ENCODE measurements around the gene TPD52L2.
"Not testable (repeated sequence)": the region's sequence is repeated elsewhere in the genome, so short reads cannot be mapped to it uniquely, and the experiment has no call there.

TPD52L2 gene

DNA sequence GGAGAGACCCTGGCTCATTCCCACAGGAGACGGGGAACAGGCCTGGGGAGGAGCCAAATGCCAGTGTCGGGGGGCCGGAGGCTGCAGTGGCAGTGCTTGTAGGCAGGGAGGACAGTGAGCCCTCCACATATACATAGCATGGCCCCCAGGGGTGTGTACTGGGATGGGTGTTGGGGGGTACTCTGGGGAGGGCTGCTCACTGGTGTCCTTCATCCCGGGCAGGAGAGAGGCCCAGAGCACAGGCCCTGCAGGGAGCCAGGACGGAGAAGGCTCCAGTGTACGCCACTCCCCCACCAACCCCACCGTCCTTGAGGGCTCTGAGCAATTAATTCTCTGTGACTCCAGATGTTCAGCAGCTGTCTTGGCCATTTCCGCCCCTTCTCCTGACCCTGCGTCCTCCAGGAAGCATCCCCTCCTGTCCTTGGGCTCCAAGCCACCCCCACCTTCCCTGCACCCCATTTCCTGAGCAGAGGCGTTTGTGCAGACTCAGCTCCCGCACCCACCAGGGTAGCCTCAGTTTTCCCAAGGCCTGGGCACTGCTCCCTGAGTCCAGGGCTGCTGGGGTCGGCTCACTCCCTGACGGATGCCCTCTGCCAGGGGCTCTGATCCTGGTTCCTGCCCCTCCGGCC lies 7.2 kb upstream of the TPD52L2 start:
- DNase-seq, result no peak

DNA sequence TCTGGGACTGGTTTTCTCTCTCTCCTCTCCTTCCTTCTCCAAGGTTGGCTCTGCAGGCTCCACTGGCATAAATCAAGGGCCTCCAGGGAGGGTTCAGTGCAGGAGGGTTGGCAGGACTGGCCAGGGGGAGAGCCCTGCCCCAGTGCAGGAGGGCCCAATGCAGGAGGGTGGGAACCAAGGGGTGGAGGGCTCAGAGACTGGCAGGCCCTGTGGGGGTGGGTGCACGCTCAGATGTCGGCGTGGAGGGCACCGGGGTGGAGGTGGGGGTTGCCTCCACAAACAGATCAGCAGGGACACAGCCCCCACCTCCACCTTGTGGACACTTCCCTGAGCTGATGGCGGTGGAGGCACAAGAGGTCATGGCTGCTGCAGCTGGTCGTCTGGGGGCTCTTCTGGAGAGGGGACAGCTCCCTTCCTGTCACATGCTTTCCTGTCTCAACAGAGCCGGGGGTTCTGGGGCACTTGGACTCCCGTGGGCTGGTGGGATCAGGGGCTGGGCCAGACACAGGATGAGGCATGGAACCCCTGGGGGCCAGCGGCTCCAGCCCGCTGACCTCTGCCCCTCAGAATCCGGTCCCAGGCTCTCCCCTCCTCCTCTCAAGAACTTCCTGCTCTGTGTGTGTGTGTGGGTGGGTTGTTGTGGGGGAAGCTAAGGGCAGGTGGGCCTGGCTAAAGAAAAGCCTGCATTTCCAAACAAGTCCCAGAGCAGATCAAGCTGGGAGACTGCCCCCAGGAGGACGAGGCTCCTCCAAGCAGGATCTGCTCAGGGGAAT lies 6.5 kb upstream of the TPD52L2 start:
- DNase-seq, result peak; percentile 24

- DNase-seq, result no peak
Measured at GRCh38 chr20:63859166-63859699, 5.8 kb upstream of the TPD52L2 start.

GRCh38 chr20:63860325-63861051 lies 4.6 kb upstream of the TPD52L2 start:
- DNase-seq, result no peak

DNA sequence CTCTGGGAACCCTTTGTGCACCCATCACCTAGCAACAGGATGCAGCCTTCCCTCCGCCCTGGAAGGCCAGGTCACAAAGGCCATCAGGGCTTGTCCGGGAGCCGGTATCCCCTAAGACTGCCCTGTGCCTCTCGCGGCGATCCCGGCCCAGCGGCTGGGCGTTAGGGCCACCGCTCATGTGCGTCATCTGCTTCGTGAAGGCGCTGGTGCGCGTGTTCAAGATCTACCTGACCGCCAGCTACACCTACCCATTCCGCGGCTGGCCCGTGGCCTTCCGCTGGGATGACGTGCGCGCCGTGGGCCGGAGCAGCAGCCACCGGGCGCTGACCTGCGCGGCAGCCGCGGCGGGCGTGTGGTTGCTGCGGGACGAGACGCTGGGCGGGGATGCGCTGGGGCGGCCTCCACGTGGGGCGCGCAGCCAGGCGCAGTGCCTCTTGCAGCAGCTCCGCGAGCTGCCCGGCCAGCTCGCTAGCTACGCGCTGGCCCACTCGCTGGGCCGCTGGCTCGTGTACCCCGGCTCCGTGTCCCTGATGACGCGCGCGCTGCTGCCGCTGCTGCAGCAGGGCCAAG lies 3.6 kb upstream of the TPD52L2 start, which contains the start of gene ABHD16B:
Gene ABHD16B, plus strand, starts transcription at position 134 of the 570 bp plus-strand sequence. Its CDS starts 43 bp downstream, at position 177.
- no peak for DNase-seq

GRCh38 chr20:63861981-63862901 lies 2.8 kb upstream of the TPD52L2 start:
- no peak for DNase-seq

DNA sequence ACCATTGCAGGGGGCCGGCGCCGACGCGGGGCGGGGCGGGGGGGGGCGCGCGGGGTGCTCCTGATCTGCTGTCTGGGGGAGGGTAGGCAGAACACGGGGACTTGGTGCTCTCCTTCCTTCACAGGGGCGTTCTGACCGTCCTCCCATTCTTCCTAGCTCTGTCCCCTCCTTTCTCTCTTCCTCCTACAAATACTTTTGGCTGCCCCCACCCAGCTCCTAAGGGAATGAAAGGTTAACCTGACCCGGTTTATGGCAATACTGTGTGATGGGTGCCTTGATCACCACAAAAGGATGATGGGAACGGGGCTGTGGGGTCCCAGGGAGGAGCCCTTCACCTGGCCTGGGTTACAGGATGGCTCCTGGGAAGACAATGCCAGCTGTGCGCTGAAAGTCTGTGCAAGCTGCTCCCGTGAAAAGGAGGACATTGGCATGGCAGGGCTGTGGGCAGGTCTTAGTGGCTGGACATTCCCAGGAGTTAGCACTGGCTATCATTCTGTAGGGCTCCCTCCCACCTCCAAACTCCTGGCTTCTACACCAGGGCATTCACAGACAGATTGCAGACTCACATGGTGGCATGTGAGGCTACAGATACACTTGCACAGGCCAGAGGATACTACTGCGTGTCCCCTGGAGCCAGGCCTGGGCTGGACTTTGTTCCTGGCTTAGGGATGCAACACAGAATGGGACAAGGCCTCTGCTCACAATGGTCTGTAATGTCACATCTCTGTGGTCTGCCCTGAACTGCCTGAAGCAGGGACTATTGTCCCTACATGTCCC lies 1.9 kb upstream of the TPD52L2 start:
- no peak for DNase-seq

DNA sequence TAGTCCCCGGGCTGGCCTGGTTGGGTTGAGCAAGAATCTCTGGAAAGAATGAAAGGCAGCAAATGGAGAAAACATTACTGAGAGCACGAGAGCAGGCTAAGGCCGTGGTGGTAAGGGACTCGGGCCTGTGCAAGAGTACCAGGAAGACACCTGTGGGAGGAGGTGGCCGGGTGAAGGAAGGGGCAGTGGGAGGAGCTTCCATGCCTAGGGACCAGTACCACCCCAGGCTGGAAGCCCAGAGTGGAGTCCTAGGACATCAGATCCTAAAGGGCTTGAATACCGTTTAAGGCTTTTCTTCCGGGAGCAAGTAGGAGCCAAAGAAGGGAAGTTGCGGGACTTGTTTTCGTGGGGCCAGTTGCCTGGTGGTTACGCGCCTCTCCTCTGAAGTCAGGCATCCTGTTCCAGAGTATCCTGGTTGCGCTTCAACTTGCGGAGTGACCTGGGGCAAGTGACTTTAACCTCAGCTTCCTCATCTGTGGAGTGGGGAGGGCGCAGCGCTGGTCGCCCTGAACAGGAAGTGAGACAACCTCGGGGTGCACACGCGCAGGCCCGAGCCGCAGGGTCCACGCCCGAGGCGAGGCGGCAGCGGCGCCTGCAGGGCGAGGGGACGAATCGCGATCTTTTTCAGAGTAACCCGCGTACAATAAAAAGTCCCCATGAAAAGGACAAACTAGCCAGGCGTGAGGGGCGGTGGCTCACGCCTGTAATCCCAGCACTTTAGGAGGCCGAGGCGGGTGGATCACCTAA lies 1.1 kb upstream of the TPD52L2 start:
- DNase-seq, result peak; percentile 88

GRCh38 chr20:63864545-63864977 lies 509 bp upstream of the TPD52L2 start:
- DNase-seq, result no peak

- DNase-seq, result not testable (repeated sequence)
Measured at GRCh38 chr20:63867042-63867441, 2.0 kb downstream of the TPD52L2 start.

DNA sequence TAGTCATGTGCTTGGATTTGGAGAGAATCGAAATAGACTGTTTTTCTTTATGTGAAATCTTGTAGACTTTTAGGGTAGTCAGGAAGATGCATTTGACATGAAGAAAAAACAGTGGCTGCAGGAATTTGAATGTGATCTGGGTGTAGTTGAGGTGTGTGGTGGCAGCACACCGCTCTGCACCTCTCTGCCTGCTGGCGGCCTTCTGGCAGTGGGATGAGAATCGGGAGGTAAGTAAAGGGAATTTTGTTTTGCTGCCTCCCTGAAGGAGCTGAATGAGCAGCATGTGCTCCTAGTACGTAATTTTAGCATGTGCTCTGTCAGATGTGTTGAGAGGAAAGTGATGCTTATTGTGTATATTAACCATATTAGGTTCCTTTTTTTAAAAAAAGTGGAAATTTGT lies 3.2 kb downstream of the TPD52L2 start:
- DNase-seq, result no peak

GRCh38 chr20:63873477-63873971 lies 8.5 kb downstream of the TPD52L2 start:
- DNase-seq, result peak; percentile 81

GRCh38 chr20:63874241-63874640 lies 9.2 kb downstream of the TPD52L2 start:
- not testable (repeated sequence) for DNase-seq

DNA sequence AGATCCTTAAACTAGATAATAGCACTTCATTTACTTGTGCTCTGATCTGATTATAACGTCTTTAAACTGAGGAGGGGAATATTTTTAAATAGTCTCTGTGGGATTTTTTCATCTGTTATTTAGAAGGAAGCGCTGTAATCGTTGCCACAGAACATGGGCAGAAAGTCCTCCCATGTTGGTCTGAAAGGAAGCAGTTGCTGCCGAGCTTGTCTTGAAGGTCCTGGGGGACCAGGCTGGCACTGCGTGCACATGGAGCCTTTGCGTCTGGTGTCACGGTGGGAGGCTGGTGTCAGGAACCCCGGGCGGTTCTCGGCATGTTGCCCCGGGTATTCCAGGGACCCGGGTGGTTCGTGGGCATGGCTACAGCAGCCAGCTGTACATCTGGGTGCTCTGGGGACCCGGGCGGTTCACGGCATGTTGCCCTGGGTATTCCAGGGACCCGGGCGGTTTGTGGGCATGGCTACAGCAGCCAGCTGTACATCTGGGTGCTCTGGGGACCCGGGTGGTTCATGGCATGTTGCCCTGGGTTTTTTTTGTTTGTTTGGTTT lies 11.5 kb downstream of the TPD52L2 start:
- no peak for DNase-seq

GRCh38 chr20:63877755-63878470 lies 12.8 kb downstream of the TPD52L2 start:
- no peak for DNase-seq

DNA sequence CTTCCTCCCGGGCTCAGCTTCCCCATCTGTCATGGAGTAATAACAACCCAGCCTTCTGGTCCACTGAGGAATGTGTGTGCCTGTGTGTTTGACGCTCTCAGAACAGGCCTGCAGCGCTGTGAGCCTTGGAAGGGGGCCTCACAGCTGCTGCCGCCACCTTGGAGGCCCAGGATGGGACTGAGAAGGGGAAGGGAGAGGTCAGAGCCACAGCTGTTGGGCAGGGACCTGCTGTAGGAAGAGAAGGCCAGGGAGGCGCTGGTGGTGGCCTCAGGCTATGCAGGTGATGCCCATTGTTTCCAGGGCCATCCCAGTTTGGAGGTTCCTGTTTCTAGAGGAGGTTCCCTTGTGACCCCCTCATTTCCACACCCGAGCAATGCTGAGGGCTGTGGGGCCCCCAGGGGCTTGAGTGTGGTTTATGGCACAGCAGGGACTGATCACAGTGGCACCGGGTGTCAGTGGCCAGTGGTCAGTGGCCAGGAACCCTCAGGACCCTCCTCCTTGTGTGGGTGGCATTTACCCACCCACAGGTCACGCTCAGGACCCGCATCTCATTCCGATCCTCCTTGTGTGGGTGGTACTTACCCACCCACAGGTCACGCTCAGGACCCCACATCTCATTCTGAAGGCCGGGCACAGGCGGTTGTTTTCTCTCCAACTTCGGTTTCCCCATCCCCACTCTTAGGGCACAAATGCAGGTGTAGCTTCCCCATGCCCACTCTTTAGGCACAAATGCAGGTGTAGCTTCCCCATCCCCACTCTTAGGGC lies 14.0 kb downstream of the TPD52L2 start:
- DNase-seq, result no peak

DNA sequence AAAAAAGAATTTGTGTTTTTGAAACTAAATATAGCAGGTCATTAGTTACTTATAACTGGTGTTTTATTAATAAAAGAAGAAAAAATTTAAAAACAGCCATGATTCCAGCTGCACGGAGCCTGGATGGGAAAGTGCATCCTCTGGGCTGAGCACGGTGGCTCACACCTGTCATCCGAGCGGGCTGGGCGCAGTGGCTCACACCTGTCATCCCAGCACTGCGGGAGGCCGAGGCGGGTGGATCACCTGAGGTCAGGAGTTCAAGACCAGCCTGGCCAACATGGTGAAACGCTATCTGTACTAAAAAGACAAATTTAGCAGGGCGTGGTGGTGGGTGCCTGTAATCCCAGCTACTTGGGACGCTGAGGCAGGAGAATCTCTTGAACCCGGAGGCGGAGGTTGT lies 15.8 kb downstream of the TPD52L2 start:
- not testable (repeated sequence) for DNase-seq
